ENCODE data around the gene NT5DC4.

Gene NT5DC4

GRCh38 chr2:112752667-112753066 is 31.8 kb downstream of the NT5DC4 start:
- Histone ChIP-seq H3K79me2 (ENCODE audit: low read length) (peaks cover 63% of the 10 kb centered on the region), H3F3A (ENCODE audit: insufficient read depth, low read length) (peaks cover 3% of the 10 kb centered on the region; the same call in 1 of the 2 replicates), H2AFZ (ENCODE audit: low read length) (no peak overlapping the region), H3K27ac (ENCODE audit: low read length) (no peak overlapping the region), H3K4me2 (ENCODE audit: low read depth, low read length) (no peak overlapping the region), H3K9me2 (replicated peaks; ENCODE audit: insufficient read depth, low read length) (no peaks in the 10 kb centered on the region), H3K36me3 (replicated peaks; ENCODE audit: insufficient read depth, low read length) (peaks cover 24% of the 10 kb centered on the region), H3K27me3 (replicated peaks; ENCODE audit: insufficient read depth, low read length) (no peaks in the 10 kb centered on the region), H3K4me1 (ENCODE audit: low read length) (no peaks in the 10 kb centered on the region), H3K9me3 (replicated peaks; ENCODE audit: insufficient read depth, low read length) (no peaks in the 10 kb centered on the region), H3K9ac (ENCODE audit: low read length) (no peak overlapping the region), H4K20me1 (ENCODE audit: insufficient read depth, low read length) (no peaks in the 10 kb centered on the region), H3K4me3 (ENCODE audit: low read length) (no peak overlapping the region)
- TF ChIP-seq EZH2 (optimal IDR thresholded peaks at IDR 0.05; ENCODE audit: low read depth, low read length) (no peak), CTCF (IDR thresholded peaks at IDR 0.05; ENCODE audit: low read length) (no peak), EZH2phosphoT487 (IDR thresholded peaks at IDR 0.05; ENCODE audit: low read length) (no peak)
- DNase-seq: no peak

GRCh38 chr2:112754564-112754963 is 33.7 kb downstream of the NT5DC4 start:
- H4K20me1 ChIP-seq (ENCODE audit: insufficient read depth, low read length): no peaks in the 10 kb centered on the region
- no peak for TF ChIP-seq CTCF (IDR thresholded peaks at IDR 0.05; ENCODE audit: low read length)
- TF ChIP-seq EZH2phosphoT487 (IDR thresholded peaks at IDR 0.05; ENCODE audit: low read length): no peak
- no peak for TF ChIP-seq EZH2 (optimal IDR thresholded peaks at IDR 0.05; ENCODE audit: low read depth, low read length)
- H3K9ac ChIP-seq (ENCODE audit: low read length): no peak overlapping the region
- no peak overlapping the region for H3K4me2 ChIP-seq (ENCODE audit: low read depth, low read length)
- H3K9me2 ChIP-seq (replicated peaks; ENCODE audit: insufficient read depth, low read length): no peaks in the 10 kb centered on the region
- DNase-seq: no peak
- no peaks in the 10 kb centered on the region for H3K9me3 ChIP-seq (replicated peaks; ENCODE audit: insufficient read depth, low read length)
- H2AFZ ChIP-seq (ENCODE audit: low read length): no peak overlapping the region
- peaks cover 58% of the 10 kb centered on the region for H3K79me2 ChIP-seq (ENCODE audit: low read length)
- H3K4me3 ChIP-seq (ENCODE audit: low read length): no peak overlapping the region
- no peaks in the 10 kb centered on the region for H3K27me3 ChIP-seq (replicated peaks; ENCODE audit: insufficient read depth, low read length)
- no peaks in the 10 kb centered on the region for H3K4me1 ChIP-seq (ENCODE audit: low read length)
- peaks cover 3% of the 10 kb centered on the region; the same call in 1 of the 2 replicates for H3F3A ChIP-seq (ENCODE audit: insufficient read depth, low read length)
- no peak overlapping the region for H3K27ac ChIP-seq (ENCODE audit: low read length)
- peaks cover 34% of the 10 kb centered on the region for H3K36me3 ChIP-seq (replicated peaks; ENCODE audit: insufficient read depth, low read length)

- H3K79me2 ChIP-seq (ENCODE audit: low read length): peaks cover 55% of the 10 kb centered on the region
- H3F3A ChIP-seq (ENCODE audit: insufficient read depth, low read length): peaks cover 3% of the 10 kb centered on the region; the same call in 1 of the 2 replicates
- no peak overlapping the region for H2AFZ ChIP-seq (ENCODE audit: low read length)
- peaks cover 39% of the 10 kb centered on the region for H3K36me3 ChIP-seq (replicated peaks; ENCODE audit: insufficient read depth, low read length)
- no peaks in the 10 kb centered on the region for H3K9me3 ChIP-seq (replicated peaks; ENCODE audit: insufficient read depth, low read length)
- no peaks in the 10 kb centered on the region for H4K20me1 ChIP-seq (ENCODE audit: insufficient read depth, low read length)
- H3K27me3 ChIP-seq (replicated peaks; ENCODE audit: insufficient read depth, low read length): no peaks in the 10 kb centered on the region
- no peak overlapping the region for H3K9ac ChIP-seq (ENCODE audit: low read length)
- DNase-seq: no peak
- H3K4me1 ChIP-seq (ENCODE audit: low read length): no peaks in the 10 kb centered on the region
- no peak overlapping the region for H3K4me2 ChIP-seq (ENCODE audit: low read depth, low read length)
- no peak for TF ChIP-seq EZH2phosphoT487 (IDR thresholded peaks at IDR 0.05; ENCODE audit: low read length)
- no peak for TF ChIP-seq CTCF (IDR thresholded peaks at IDR 0.05; ENCODE audit: low read length)
- no peak for TF ChIP-seq EZH2 (optimal IDR thresholded peaks at IDR 0.05; ENCODE audit: low read depth, low read length)
- H3K9me2 ChIP-seq (replicated peaks; ENCODE audit: insufficient read depth, low read length): no peaks in the 10 kb centered on the region
- H3K4me3 ChIP-seq (ENCODE audit: low read length): no peak overlapping the region
- no peak overlapping the region for H3K27ac ChIP-seq (ENCODE audit: low read length)
Observed at GRCh38 chr2:112755444-112755843, 34.6 kb downstream of the NT5DC4 start.

Data from MM.1S (cell line).